ENCODE data around the gene LARP4B. TPM values are rescaled to one million over a fixed set of nuclear protein-coding genes. Genes with fewer than 3 reads are reported as not detected.

Gene LARP4B
- total and polyA plus RNA-seq, 4 donors = 5.5 to 20.4 (median 12.1) TPM

DNA sequence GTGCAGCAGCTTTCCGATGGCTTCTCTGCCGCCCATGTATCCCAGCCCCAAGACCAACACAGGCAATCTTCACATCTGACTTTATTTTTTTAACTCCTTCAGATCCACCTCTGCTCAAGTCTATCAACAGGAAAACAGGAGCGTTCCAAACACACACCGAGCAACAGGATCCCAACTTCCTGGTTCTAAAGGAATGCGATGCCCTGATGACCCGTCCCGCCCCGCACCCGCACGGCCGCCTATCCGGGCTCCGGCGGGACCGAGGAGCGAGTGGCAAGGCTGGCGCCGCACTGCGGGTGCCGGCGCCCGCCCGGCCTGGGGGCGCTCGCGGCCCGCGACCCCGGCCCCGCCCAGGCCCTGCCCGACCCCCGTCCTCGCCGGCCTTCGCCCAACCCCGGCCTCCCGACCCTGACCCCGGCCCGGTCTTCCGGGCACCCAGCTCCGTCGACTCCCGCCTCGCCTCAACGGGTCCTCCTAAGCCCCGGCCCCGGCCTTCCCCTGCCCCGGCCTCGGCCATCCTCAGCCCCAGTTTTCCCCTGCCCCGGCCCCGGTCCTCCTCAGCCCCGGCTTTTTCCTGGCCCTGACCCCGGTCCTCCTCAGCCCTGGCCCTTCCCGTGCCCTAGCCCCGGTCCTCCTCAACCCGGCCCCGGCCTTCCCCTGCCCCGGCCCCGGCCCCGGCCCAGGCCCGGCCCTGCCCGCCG lies 730 bp downstream of the LARP4B start:
- Histone ChIP-seq H3K9ac (ENCODE audit: low read depth in 1 of 2, low read length in 2 of 2) (peak overlapping the region; percentile 33 to 92), H3K4me1 (ENCODE audit: control insufficient read depth in 4 of 4, insufficient read depth in 4 of 4, low read length in 3 of 4) (peaks cover 4 to 22% (median 13%) of the 10 kb centered on the region in 4 donors), H3K27ac (ENCODE audit: low read depth in 1 of 2, low read length in 2 of 2) (peak overlapping the region; percentile 81 to 85), H3K36me3 (ENCODE audit: control insufficient read depth in 4 of 4, insufficient read depth in 3 of 4, low read depth in 1 of 4, low read length in 3 of 4) (peaks cover 0 to 2% (median 0%) of the 10 kb centered on the region in 4 donors), H3K9me3 (ENCODE audit: control insufficient read depth in 4 of 4, low read length in 3 of 4) (no peaks in the 10 kb centered on the region), H3K4me3 (ENCODE audit: low read depth in 1 of 3, low read length in 3 of 3) (peak overlapping the region; percentile 80 to 99 (median 90)), H3K27me3 (ENCODE audit: control insufficient read depth in 4 of 4, insufficient read depth in 4 of 4, low read length in 3 of 4) (no peaks in the 10 kb centered on the region)
- TF ChIP-seq NR2F2 (IDR thresholded peaks at IDR 0.05) (no peak), JUND (IDR thresholded peaks at IDR 0.05) (no peak), FOXA1 (IDR thresholded peaks at IDR 0.05) (no peak), HNF4G (IDR thresholded peaks at IDR 0.05) (no peak), RAD21 (IDR thresholded peaks at IDR 0.05) (peak in 1 of 2 donors; percentile 30), GABPA (IDR thresholded peaks at IDR 0.05 in 1 of 2, conservative IDR thresholded peaks at IDR 0.05 in 1 of 2) (peak in 1 of 2 donors; percentile 38), HNF4A (conservative IDR thresholded peaks at IDR 0.05) (no peak), TAF1 (conservative IDR thresholded peaks at IDR 0.05) (no peak)
- TF ChIP-seq, protein P1, sequence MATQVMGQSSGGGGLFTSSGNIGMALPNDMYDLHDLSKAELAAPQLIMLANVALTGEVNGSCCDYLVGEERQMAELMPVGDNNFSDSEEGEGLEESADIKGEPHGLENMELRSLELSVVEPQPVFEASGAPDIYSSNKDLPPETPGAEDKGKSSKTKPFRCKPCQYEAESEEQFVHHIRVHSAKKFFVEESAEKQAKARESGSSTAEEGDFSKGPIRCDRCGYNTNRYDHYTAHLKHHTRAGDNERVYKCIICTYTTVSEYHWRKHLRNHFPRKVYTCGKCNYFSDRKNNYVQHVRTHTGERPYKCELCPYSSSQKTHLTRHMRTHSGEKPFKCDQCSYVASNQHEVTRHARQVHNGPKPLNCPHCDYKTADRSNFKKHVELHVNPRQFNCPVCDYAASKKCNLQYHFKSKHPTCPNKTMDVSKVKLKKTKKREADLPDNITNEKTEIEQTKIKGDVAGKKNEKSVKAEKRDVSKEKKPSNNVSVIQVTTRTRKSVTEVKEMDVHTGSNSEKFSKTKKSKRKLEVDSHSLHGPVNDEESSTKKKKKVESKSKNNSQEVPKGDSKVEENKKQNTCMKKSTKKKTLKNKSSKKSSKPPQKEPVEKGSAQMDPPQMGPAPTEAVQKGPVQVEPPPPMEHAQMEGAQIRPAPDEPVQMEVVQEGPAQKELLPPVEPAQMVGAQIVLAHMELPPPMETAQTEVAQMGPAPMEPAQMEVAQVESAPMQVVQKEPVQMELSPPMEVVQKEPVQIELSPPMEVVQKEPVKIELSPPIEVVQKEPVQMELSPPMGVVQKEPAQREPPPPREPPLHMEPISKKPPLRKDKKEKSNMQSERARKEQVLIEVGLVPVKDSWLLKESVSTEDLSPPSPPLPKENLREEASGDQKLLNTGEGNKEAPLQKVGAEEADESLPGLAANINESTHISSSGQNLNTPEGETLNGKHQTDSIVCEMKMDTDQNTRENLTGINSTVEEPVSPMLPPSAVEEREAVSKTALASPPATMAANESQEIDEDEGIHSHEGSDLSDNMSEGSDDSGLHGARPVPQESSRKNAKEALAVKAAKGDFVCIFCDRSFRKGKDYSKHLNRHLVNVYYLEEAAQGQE (IDR thresholded peaks at IDR 0.05) = no peak
- WGBS = 2% methylated on average over 63 of the region's 63 CpGs
- peak; percentile 53 for DNase-seq (ENCODE audit: low spot score)

DNA sequence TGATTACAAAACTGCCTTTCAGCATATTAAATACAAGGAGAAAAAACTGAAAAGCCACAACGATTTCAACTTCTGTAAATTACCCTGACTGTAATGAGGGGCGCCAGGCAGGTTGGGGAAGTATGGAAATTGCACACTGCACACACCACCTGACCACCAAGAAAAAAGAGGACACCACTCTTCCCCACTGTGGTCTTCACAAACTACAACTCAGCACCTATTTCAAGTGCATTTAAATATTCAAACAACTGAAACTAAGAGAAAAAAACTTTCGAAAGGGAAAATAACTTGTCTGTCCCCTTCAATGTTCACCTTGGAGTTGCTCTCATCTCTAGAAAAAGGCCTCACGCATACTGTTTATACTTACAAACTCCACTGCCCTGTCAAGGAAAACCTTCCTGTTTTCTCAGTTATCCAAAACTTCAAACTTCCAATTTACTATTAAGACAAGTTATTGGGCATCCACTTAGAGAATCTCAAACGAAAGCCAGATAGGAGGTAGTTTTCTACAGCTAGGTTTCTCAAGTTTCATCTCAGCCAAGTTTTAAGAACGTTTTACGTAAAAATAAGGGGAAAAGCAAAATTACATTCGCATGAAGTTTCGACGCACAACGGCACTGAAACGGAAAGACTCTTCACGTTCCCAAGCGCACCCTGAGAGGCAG lies 1.4 kb downstream of the LARP4B start:
- H3K4me3 ChIP-seq (ENCODE audit: low read depth in 1 of 3, low read length in 3 of 3) = peak overlapping the region; percentile 80 to 99 (median 90)
- no peaks in the 10 kb centered on the region for H3K27me3 ChIP-seq (ENCODE audit: control insufficient read depth in 4 of 4, insufficient read depth in 4 of 4, low read length in 3 of 4)
- H3K27ac ChIP-seq (ENCODE audit: low read depth in 1 of 2, low read length in 2 of 2) = peak overlapping the region; percentile 57 to 81
- H3K4me1 ChIP-seq (ENCODE audit: control insufficient read depth in 4 of 4, insufficient read depth in 4 of 4, low read length in 3 of 4) = peaks cover 6 to 22% (median 13%) of the 10 kb centered on the region in 4 donors
- peaks cover 0 to 1% (median 0%) of the 10 kb centered on the region in 4 donors for H3K36me3 ChIP-seq (ENCODE audit: control insufficient read depth in 4 of 4, insufficient read depth in 3 of 4, low read depth in 1 of 4, low read length in 3 of 4)
- whole genome bisulfite sequencing = 7% methylated on average over 14 of the region's 14 CpGs
- peak overlapping the region; percentile 33 to 92 for H3K9ac ChIP-seq (ENCODE audit: low read depth in 1 of 2, low read length in 2 of 2)
- no peaks in the 10 kb centered on the region for H3K9me3 ChIP-seq (ENCODE audit: control insufficient read depth in 4 of 4, low read length in 3 of 4)
- TF ChIP-seq FOXA1 (IDR thresholded peaks at IDR 0.05) (no peak), FOXA2 (IDR thresholded peaks at IDR 0.05) (no peak), TAF1 (conservative IDR thresholded peaks at IDR 0.05) (no peak), SP1 (IDR thresholded peaks at IDR 0.05) (peak; percentile 12)
- no peak for DNase-seq (ENCODE audit: low spot score)

DNA sequence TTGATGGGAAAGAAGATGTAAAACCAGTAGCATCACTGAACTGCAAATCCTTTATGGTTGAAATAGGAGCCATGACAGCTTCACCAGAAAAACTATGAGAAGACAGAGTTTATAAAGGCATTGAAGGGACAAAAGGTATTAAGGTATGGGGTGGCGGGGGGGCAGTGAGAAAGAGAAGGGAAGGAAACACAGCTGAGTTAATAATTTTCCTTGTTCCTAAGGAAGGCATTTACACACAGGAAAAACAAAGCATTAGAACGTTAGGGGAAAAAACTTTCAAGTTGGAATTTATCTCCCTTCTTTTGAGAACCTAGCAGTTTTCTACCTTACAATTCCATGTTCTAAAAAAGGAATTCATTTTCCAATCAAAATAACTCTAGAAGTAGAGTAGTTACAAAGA lies 4.4 kb downstream of the LARP4B start:
- Histone ChIP-seq H3K4me1 (ENCODE audit: control insufficient read depth in 4 of 4, insufficient read depth in 4 of 4, low read length in 3 of 4) (peaks cover 6 to 22% (median 13%) of the 10 kb centered on the region in 4 donors), H3K36me3 (ENCODE audit: control insufficient read depth in 4 of 4, insufficient read depth in 3 of 4, low read depth in 1 of 4, low read length in 3 of 4) (peaks cover 0 to 2% (median 0%) of the 10 kb centered on the region in 4 donors), H3K27ac (ENCODE audit: low read depth in 1 of 2, low read length in 2 of 2) (no peak overlapping the region), H3K9ac (ENCODE audit: low read depth in 1 of 2, low read length in 2 of 2) (no peak overlapping the region), H3K9me3 (ENCODE audit: control insufficient read depth in 4 of 4, low read length in 3 of 4) (no peaks in the 10 kb centered on the region), H3K27me3 (ENCODE audit: control insufficient read depth in 4 of 4, insufficient read depth in 4 of 4, low read length in 3 of 4) (no peaks in the 10 kb centered on the region), H3K4me3 (ENCODE audit: low read depth in 1 of 3, low read length in 3 of 3) (no peak overlapping the region)
- no peak for TF ChIP-seq HNF4A (conservative IDR thresholded peaks at IDR 0.05)
- TF ChIP-seq, protein P2, sequence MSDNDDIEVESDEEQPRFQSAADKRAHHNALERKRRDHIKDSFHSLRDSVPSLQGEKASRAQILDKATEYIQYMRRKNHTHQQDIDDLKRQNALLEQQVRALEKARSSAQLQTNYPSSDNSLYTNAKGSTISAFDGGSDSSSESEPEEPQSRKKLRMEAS (IDR thresholded peaks at IDR 0.05) = no peak
- 46% methylated on average over 2 of the region's 2 CpGs for WGBS
- no peak for DNase-seq (ENCODE audit: low spot score)
